Limb (tissue), 2 donors: ENCODE results near the gene FSTL4.

Source experiments
- DNase-seq, 2 donors: peaks; one replicate each; pipeline ENCODE4 v3.0.0-alpha.2; 2016; ENCODE audit errors: extremely low spot score in 2 of 2

Gene FSTL4

GRCh38 chr5:133612249-133612860 lies at the start of gene FSTL4:
Gene FSTL4, minus strand, starts transcription at chr5:133612541.
- DNase-seq = peak in 1 of 2 donors; percentile 65

GRCh38 chr5:133661389-133661788 lies 49.0 kb upstream of the FSTL4 start:
- no peak for DNase-seq

- DNase-seq = no peak
These were observed 46.0 kb upstream of the FSTL4 start for GRCh38 chr5:133658327-133658726.

GRCh38 chr5:133657036-133657435 lies 44.7 kb upstream of the FSTL4 start:
- DNase-seq = no peak

- DNase-seq = no peak
These were observed 43.6 kb upstream of the FSTL4 start for GRCh38 chr5:133655966-133656365.

- no peak for DNase-seq
These were observed 41.4 kb upstream of the FSTL4 start for GRCh38 chr5:133653760-133654049.

DNA sequence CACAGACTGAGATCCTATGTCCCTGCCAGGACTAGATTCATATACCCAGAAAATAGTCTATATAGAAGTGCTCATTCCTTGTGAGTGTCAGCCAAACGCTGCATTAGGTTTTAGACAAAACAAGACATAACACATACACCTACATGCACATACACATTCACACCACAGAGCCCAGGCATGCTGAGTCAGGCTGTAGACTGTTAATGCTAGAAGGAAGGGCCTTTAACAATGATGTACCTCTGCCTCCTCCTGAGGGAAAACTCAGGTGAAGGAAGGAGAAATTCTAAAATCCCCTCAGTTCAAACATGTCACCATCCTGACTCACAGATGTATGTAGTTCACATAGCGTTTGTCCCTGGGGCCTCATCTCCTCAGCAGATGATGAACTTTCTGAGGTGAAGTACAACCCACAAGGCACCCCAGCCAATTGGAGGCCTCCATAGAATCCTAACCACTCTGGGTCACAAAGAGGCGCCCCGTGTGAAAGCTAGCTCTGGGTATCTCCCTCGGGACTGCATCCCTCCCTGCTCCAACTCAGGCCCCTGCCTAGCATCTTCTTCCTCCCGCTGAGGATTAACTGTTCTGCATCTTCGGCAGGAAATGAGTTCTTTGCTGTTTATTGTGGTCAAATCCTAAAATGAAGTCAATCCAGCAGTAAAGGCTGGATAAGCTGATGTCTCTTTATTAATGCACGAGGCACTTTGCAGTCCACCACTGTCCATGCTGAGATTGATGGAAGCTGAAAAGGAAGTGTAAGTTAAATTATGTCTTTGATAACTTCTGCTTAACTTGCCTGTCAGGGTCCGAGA lies 40.8 kb upstream of the FSTL4 start:
- DNase-seq = no peak

DNA sequence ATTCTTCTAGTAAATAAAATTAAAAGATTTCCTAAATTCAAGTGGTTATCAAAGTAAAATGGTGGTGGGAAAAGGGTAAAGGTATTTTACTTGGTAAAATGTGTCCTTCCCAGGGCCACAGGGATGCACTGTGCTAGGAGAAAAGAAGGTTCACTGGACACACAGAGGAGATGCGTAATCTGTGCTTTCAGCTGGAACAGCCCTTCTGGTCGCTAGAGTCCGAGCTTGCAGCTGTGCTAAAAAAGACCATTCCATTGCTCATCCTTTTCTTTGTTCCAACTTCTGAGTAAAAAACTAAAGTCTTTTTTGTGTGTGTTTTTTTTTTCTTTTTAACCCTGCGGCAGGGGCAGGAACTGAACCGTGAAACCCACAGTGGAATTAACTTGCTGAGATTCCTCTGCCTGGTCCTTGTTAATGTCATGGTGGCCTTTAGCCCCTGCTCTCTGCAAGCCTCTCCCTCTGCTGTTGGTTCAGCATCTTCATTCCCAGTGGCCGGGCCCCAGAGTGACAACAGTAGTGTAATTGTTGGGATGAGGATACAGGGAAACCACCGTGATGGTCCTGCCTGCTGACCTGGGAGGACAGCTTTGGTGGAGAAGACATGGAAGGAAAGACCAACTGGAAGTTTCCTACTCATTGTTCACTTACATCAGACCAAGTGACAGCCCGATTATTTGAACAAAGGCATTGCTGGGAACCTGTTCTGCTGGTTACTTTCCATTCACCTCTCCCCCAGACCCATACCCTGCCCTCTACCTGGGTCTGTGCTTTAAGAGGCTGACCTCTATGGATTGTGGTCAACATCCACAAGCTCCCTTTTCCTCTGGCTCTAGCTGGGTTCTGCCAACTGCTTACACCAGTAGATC lies 31.9 kb upstream of the FSTL4 start:
- DNase-seq = no peak

DNA sequence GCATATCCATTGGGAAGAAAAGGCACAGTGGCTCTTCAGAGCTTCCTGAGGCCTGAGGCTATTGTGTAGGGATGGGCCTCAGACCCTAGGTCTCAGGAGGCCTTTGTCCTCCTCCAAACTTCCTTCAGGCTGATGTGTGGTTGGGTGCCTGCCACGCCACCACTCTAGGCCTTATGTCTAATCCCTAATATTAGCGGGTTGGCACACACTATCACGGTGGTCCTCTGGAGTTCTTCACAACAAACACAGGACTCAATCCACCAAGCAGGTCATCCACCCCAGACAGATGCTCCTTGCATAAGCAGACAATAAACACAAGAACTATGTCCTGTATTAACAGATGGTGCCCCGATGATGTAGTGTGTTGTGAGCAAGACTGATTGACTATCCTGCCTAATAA lies 31.0 kb upstream of the FSTL4 start:
- no peak for DNase-seq

DNA sequence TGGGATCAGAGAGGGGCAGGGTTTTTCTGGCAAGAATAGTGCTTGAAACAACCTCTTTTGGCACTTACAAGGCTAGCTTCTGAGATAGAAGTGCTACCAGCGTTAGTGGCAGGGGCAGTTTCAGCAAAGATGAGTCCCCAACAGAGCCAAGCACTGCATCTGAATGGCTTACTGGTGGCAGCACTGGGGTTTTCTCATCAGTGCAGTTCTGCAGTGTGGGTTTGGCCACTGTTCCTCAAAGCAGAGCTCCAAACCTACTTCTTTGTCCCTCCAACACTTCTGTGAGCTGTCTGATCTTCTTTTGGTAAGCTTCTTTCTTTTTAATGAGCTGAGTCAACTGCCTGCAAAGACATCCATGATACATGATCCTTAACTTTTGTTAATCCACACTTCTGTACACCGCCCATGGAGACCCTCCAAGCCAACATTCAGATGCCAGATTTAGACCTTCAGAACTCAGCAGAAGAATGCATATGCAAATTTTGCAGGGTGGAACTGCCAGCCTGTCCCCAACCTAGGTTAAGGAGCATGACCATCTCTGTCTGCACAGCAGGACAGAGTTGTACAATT lies 29.9 kb upstream of the FSTL4 start:
- DNase-seq = no peak

DNA sequence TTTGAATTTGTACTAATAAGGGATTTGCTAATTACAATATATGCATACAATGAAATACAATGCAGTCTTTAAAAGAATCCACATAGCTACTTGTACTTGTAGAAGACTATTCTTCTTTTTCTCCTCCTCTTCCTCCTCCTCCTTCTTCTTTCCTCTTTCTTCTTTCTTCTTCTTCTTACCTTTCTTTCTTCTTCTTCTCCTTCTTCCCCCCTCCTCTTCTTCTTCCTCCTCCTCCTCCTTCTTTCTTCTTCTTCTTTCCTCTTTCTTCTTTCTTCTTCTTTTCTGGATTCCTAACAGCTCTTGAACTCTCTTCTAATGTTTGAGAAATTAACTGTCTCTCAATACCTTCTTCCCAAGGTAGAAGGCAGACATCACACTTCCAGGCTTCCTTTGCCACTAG lies 29.3 kb upstream of the FSTL4 start:
- no peak for DNase-seq

DNA sequence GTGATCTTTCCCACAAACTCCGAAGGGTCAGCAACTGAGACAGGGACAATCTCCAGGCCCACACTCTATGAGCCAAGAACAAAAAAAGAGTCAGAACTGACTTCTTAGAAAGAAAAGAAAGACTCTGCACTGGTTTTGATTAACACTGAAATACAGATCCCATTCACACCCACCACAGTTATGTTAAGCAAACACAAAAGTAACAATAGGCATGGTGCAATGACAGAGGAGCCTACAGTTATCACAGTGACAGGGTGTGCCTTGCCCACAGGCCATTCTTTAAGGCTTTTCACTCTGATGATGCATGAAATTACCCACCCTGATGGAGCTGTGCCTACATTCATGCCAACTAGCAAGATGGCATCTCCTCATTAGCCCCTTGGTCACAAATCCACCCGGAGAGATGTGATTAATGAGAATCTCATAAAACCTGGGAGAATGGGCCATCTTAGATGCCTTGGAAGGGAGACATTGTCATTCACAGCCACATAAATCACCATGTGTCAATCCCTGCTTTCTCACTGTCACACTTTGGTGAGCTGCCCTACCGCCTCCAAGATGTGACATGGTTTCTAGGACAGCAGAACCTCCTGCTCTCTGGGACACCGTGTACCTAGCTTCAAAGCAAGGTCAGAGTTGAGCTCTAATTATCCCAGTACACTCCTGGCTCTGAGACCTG lies 27.6 kb upstream of the FSTL4 start:
- no peak for DNase-seq

GRCh38 chr5:133638436-133638835 lies 26.1 kb upstream of the FSTL4 start:
- no peak for DNase-seq

DNA sequence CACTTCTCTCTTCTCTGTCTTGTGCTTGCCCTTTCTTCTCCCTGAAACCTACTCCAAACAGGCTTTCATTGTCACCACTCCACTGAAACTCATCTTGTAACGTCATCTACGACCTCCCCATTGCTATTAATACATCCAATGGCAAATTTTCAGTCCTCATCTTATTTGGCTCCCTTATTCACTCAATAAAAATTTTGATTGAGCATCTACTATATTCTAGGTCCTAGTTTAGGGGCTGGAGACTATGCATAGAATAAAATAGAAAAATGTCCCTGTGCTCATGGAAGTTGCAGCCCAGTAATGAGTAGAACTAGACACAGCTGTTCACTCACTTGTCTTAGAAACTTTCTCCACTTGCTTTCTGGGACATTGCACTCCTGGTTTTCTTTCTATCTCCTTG lies 24.9 kb upstream of the FSTL4 start:
- no peak for DNase-seq

GRCh38 chr5:133635051-133635450 lies 22.7 kb upstream of the FSTL4 start:
- no peak for DNase-seq

GRCh38 chr5:133627180-133627579 lies 14.8 kb upstream of the FSTL4 start:
- DNase-seq = no peak

DNA sequence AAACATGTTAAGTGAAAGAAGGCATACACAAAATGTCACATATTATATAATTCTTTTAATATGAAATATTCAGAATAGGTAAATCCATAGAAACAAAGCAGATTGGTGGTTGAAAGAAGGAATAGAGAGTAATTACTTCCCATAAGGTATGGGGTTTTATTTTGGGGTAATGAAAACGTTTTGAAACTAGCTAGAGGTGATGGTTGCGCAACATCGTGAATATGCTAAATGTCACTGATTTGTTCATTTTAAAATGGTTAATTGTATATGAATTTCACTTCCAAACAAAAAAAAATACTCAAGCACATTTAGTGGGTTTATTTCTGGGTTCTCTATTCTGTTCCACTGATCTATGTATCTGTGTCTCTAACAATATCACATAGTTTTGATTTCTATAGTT lies 12.0 kb upstream of the FSTL4 start:
- no peak for DNase-seq

GRCh38 chr5:133618141-133618540 lies 5.8 kb upstream of the FSTL4 start:
- DNase-seq = no peak

GRCh38 chr5:133613743-133614142 lies 1.4 kb upstream of the FSTL4 start:
- no peak for DNase-seq

GRCh38 chr5:133613184-133613583 lies 843 bp upstream of the FSTL4 start:
- DNase-seq = no peak
